ENCODE results near the gene PTPRS. TPM values are rescaled to one million over a fixed set of nuclear protein-coding genes. Genes with fewer than 3 reads are reported as not detected.

Gene PTPRS
- total and polyA plus RNA-seq, 9 of the 15 experiments (the other 6 are each of a cell fraction or from before 2014, with no cell fraction given), result 1.1 to 49.4 (median 14.1) TPM

DNA sequence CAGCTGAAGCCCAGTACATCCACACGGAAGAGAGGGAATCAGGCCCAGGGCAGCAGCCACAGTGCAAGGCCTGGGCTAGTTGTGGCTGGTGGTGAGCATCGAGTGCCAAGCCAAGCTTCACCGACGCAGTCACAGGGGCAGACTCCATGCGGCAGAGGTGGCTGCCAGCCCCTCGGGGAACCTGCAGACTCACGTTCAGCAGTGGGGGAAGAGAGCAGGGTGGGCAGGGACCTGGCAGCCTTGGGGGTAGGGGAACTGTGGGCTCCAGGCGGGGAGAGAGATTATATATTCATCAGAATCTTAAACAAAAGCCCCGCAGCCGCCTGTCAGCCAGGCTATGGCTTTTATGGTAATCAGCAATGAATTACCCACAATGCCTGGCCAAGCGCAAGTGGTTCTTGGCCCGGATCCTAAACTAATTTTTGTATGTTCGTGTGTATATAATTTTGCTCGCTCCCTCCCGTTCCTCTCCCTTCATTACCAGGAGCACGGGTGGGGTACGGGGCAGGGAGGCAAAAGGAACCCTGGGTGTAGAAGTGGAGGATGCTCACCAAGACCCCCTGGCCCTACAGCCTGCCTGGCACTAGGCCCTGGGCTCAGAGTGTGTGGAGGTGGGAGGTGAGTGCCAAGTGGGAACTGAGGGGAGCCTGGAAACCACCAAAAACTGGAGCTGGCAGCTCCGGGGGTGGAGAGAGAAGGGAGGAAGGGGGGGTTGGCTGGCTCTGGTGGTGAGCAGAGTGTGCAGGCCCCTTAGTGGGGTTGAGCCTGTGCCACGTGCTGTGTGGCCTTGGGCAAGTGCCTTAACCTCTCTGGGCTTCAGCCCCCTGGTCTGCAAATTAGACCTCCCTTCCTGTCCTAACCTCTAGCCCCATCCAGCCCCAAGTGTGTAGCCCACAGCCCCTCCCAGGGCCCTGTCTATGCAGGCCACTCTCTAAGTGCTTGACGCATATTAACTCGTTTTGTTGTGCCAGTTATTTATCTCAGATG, 31.9 kb downstream of the PTPRS start (continued):
- TF ChIP-seq E4F1 (CRISPR knock-in tag; IDR thresholded peaks at IDR 0.05; ENCODE audit: borderline replicate concordance) (no peak), MXI1 (IDR thresholded peaks at IDR 0.05; ENCODE audit: low read depth, low read length) (no peak), SOX6 (IDR thresholded peaks at IDR 0.05) (0 out of 2 replicates have a peak, but pooled peaks have one; percentile 10), ELF2 (CRISPR knock-in tag; IDR thresholded peaks at IDR 0.05) (no peak; the same call in 1 of the 2 replicates), MEF2A (IDR thresholded peaks at IDR 0.05; ENCODE audit: control insufficient read depth, low read depth, low read length) (no peak), FOXK1 (CRISPR knock-in tag; IDR thresholded peaks at IDR 0.05; ENCODE audit: borderline replicate concordance) (no peak), SNRNP70 (optimal IDR thresholded peaks at IDR 0.05; ENCODE audit: low read depth, low read length) (peak; percentile 78), NCOA1 (IDR thresholded peaks at IDR 0.05; ENCODE audit: low read depth) (no peak), TAF9B (IDR thresholded peaks at IDR 0.05; ENCODE audit: partially characterized antibody) (no peak), KDM2B (CRISPR knock-in tag; IDR thresholded peaks at IDR 0.05) (no peak), ZNF347 (CRISPR knock-in tag; IDR thresholded peaks at IDR 0.05; ENCODE audit: low read depth) (peak; percentile 46; the same call in 1 of the 2 replicates), POLR2G (IDR thresholded peaks at IDR 0.05; ENCODE audit: low read depth, low read length) (peak; percentile 93), MAZ (CRISPR knock-in tag; conservative IDR thresholded peaks at IDR 0.05 in 1 of 2, IDR thresholded peaks at IDR 0.05 in 1 of 2) (peak; percentile 41 to 68; a peak in 3 of 4 replicates), CBX3 (IDR thresholded peaks at IDR 0.05; ENCODE audit: borderline replicate concordance in 1 of 2, low read length in 2 of 2) (peak in 1 of 2 experiments; percentile 26; a peak in 1 of 3 replicates), SRSF1 (IDR thresholded peaks at IDR 0.05; ENCODE audit: low read depth, low read length) (no peak)
- TF ChIP-seq, protein P1, sequence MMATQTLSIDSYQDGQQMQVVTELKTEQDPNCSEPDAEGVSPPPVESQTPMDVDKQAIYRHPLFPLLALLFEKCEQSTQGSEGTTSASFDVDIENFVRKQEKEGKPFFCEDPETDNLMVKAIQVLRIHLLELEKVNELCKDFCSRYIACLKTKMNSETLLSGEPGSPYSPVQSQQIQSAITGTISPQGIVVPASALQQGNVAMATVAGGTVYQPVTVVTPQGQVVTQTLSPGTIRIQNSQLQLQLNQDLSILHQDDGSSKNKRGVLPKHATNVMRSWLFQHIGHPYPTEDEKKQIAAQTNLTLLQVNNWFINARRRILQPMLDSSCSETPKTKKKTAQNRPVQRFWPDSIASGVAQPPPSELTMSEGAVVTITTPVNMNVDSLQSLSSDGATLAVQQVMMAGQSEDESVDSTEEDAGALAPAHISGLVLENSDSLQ (IDR thresholded peaks at IDR 0.05), result no peak
- TF ChIP-seq, protein P2, sequence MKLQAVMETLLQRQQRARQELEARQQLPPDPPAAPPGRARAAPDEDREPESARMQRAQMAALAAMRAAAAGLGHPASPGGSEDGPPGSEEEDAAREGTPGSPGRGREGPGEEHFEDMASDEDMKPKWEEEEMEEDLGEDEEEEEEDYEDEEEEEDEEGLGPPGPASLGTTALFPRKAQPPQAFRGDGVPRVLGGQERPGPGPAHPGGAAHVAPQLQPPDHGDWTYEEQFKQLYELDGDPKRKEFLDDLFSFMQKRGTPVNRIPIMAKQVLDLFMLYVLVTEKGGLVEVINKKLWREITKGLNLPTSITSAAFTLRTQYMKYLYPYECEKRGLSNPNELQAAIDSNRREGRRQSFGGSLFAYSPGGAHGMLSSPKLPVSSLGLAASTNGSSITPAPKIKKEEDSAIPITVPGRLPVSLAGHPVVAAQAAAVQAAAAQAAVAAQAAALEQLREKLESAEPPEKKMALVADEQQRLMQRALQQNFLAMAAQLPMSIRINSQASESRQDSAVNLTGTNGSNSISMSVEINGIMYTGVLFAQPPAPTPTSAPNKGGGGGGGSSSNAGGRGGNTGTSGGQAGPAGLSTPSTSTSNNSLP (IDR thresholded peaks at IDR 0.05; ENCODE audit: borderline replicate concordance, low read depth, low read length), result no peak
- TF ChIP-seq, protein P3, sequence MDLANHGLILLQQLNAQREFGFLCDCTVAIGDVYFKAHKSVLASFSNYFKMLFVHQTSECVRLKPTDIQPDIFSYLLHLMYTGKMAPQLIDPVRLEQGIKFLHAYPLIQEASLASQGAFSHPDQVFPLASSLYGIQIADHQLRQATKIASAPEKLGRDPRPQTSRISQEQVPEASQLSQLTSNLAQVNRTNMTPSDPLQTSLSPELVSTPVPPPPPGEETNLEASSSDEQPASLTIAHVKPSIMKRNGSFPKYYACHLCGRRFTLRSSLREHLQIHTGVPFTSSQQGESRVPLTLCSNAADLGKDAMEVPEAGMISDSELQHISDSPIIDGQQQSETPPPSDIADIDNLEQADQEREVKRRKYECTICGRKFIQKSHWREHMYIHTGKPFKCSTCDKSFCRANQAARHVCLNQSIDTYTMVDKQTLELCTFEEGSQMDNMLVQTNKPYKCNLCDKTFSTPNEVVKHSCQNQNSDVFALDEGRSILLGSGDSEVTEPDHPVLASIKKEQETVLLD (IDR thresholded peaks at IDR 0.05), result 0 out of 2 replicates have a peak, but pooled peaks have one; percentile 18
- TF ChIP-seq, protein P4, sequence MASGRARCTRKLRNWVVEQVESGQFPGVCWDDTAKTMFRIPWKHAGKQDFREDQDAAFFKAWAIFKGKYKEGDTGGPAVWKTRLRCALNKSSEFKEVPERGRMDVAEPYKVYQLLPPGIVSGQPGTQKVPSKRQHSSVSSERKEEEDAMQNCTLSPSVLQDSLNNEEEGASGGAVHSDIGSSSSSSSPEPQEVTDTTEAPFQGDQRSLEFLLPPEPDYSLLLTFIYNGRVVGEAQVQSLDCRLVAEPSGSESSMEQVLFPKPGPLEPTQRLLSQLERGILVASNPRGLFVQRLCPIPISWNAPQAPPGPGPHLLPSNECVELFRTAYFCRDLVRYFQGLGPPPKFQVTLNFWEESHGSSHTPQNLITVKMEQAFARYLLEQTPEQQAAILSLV (tag; IDR thresholded peaks at IDR 0.05), result no peak

Measured in K562 (cell line).